Activated CD8-positive, alpha-beta memory T cell treated with anti-CD3 and anti-CD28 coated beads for 4 hours (primary cell): ENCODE results near the gene SC5D.

ENCODE experiments used
- DNase-seq, 2 donors: peaks; one replicate each; pipeline ENCODE4 v3.0.0-alpha.2; 2020; ENCODE audit warnings: low read depth in 2 of 2

Gene SC5D

DNA sequence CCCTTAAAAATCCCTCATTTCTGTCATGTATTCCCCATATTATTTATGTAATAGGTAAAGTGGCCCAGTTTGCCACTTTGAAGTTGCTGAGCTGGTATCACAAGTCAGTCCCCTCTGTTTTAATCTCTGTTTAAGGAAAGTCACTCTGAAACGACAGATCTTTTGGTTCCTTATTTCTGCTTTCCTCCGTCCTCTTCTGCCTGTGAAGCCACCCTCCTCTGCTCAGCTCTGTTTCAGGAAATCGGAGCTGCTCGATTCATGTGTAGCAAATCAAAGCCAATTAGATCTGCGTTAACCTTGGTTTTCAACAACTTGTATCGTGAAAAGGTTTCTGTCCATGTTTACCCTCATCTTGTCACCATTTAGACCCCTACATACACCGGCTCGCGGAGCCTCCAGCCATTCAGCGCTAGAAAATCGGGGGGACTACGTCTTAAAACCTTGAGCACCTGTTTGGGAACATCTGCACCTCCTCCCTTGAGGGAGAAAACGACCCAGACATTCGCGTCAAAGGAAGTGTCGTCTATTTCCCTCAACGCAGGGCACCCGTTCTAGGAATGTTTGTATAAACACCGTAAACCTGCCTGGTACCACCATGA, 576 bp upstream of the SC5D start:
- DNase-seq: no peak

DNA sequence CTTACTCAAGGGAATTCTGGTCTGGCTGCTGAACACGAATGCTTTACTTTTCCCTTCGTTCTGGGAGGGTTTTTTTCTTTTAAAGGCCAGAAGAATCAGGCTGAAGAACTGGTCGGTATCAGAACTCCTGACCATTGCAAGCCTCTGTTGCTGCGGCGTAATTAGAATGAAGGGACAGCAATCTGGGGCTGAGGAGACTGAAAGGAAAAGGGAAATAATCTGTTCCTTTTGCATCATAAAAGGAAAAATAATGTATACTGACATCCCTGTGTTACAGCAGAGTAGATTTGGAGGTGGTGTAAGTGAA, 670 bp downstream of the SC5D start:
- no peak for DNase-seq

DNA sequence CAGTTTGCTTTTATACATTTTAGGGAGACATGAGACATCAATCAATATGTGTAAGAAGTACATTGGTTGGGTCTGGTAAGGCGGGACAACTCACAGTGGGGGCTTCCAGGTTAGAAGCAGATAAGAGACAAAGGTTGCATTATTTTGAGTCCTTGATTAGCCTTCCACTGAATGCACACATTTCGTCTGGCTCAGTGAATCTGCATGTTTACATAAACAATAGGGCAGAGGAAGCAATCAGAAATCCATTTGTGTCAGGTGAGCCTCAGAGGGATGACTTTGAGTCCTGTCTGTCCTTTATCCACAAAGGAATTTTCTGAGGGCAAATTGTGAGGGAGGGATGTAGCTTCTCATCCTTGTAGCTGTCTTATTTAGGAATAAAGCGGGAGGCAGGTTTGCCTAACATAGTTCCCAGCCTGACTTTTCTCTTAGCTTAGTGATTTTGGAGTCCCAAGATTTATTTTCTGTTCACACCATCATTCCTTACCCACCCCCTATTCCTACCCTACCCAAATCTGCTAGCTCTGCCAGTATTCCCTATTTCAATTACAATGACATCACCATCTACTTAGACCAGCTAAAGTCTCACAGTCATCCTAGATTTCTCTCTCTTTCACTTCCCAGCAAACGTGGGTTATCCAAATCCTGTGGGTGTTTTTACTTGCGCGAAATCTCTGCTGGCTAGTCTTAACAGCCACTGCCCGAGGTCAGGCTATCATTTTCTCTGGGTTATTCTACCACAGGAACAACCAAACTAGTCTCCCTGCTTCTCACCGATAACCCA, 2.9 kb downstream of the SC5D start:
- DNase-seq: no peak

DNA sequence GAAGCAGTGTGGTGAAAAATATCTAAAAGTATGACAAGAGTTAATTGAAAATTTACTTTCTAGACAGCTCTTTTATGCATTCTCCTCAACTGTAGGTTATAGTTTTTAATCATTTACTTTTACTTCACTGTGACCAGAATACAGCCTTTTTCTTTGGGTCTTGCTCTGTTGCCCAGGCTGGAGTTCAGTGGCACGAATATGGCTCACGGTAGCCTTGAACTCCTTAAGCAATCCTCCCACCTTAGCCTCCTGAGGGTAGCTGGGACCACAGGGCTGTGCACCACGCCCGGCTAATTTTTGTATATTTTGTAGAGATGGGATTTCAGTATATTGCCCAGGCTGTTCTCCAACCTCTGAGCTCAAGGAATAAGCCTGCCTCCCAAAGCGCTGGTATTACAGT, 5.3 kb downstream of the SC5D start:
- DNase-seq: no peak

DNA sequence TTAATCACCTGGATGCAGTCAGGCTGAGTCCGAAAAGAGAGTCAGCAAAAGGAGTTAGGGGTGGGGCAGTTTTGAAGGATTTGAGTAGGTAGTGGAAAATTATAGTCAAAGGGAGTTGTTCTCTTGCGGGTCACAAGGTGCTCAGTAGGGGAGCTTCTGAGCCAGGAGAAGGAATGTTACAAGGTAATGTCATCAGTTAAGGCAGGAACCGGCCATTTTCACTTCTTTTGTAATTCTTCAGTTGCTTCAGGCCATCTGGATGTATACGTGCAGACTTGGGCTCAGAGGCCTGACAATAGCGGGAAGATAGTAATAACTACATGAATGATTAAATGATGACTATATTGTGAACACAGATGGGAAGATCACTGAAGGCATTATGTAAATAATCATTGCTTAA, 6.2 kb downstream of the SC5D start:
- no peak for DNase-seq

DNA sequence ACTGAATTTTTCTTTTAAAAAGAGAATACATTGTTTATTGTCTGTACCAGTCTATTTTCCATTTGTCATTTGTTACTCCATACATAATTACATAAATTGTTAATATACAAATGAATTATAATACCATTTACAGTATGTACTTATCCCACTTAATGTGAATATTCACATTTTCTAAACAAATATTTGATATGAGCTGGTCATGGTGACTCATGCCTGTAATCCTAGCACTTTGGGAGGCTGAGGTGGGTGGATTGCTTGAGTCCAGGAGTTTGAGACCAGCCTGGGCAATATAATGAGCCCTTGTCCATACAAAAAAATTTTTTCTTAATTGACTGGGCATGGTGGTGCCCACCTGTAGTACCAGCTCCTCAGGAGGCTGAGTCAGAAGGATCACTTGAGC, 6.8 kb downstream of the SC5D start:
- DNase-seq: no peak

DNA sequence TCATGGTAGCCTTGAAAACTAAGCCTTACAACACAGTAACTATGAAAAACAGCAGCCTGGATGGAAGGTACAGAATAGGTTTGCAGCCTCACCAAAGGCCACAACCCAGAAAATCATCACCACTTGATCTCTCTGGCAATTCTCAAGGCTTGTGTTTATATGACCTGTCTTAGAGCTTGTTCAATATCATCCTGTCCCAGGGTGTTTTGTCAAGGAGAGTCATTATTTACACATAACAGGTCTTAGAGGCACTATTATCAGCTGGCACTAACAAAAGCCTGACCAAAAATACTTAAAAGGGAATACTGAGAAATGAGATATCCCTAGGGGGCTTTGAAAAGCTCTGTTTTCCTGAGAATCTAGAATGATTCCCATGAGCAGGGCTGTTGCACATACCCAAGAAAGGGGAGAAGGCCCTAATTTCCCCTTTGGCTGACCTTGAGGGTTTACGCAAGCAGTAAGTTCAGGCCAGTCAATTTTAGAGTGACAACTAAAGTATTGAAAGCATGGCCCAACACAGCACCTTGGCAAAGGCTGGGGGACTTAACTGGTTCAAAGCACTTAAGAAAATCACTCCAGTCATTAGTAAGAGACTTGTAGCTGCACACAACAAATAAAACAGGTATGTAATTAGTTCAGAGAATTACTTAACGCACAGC, 7.9 kb downstream of the SC5D start:
- no peak for DNase-seq

DNA sequence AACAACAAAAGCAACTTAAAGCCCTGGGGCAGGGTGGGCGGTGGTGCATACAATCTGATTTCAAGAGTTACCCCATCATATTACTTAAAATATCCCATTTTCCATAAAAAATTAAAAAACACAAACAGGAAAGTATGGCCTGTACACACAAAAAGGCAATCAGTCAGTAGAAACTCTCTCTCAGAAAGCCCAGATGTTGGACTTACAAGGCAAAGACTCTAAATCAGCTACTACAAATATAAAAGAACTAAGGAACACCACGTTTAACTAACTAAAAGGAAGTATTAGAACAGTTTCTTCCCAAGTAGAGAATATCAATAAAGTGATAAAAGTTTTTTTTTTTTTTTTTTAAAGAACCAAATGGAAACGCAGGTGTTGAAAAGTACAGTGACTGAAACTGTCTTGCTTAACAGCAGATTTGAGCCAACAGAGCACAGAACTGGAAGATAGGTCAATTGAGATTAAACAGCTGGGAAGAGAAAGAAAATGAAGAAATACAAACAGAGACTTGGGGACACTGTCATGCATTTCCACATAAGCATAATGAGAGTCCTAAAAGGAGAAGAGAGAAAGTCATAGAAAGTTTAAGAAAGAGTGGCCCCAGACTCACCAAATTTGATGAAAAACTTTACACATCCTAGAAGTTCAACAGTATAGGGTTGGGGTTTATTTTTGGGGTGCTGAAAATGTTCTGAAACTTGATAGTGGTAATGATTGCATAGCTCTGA, 8.6 kb downstream of the SC5D start:
- no peak for DNase-seq

- DNase-seq: no peak
These were observed 12.2 kb downstream of the SC5D start for GRCh38 chr11:121304759-121305158.

DNA sequence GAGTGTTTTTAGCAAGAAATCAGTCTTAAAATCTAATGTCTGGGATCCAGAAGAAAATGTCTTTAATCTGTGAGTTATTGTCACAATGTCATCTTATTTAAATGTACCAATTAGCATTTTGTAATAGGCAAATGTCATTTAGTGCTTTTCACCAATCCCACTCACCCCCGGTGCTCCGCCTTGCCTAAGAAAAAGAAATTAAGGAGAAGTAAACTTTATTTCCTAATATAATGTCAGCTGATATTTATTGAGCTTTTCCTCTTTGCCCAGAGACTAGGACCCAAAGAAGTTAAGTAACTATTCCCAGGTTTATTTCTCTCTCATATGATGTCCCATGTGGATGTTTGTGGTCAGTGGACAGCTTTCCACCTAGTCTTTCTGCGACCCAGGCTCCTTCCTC, 16.2 kb downstream of the SC5D start:
- no peak for DNase-seq

DNA sequence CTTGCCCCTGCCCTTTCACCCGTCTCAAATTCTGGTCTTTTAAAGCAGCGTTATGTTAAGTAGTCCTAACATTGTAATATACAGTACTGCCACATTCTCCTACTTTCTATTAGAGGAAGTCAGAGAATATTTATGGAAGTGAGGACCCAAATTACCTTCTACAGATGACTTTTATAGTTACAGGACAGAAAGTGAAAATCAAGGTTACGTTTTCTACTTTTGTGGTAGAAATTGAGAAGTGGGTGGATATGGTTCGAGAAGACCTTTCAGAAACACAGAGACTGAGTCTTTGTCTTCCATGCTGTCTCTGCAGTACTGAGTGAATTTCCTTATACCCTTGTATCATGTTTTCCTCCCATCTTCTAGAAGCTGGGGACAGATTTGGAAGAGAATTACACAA, 17.1 kb downstream of the SC5D start:
- no peak for DNase-seq

- no peak for DNase-seq
These were observed 18.3 kb downstream of the SC5D start for GRCh38 chr11:121310908-121311307.

DNA sequence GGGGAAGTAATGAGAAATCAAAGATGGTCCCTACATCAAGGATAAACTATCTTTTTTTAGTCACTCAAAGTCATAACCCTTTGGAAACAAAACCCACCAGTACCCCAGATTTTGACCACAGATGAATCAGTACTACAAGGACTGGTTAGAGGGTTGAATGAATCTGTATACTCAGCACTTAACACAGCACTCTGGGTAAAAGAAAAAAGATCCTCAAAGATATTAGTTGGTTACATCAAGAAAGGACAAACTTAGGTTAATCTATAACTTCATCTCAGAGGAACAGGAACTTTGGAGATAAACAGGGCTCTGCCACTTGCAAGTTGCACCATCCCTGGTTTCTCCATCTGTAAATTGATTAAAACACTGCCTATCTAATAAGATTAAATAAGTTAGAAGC, 18.8 kb downstream of the SC5D start:
- DNase-seq: no peak

DNA sequence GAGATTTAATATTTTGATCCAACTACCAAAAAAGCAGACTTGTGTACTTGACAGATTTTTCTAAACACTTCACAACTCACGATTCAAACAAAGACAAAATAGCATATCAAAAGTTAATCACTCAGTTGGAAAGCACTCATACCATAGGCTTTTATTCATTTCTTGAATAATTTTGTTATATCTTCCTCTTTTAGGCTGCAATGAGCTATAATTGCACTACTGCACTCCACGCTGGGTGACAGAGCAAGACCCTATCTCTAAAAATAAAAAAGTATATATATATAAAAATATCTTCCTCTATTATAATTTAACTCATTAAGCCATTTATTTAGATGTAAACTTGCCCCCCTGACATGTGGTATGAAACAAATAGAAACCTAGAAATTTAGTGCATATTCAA, 19.9 kb downstream of the SC5D start:
- DNase-seq: no peak

DNA sequence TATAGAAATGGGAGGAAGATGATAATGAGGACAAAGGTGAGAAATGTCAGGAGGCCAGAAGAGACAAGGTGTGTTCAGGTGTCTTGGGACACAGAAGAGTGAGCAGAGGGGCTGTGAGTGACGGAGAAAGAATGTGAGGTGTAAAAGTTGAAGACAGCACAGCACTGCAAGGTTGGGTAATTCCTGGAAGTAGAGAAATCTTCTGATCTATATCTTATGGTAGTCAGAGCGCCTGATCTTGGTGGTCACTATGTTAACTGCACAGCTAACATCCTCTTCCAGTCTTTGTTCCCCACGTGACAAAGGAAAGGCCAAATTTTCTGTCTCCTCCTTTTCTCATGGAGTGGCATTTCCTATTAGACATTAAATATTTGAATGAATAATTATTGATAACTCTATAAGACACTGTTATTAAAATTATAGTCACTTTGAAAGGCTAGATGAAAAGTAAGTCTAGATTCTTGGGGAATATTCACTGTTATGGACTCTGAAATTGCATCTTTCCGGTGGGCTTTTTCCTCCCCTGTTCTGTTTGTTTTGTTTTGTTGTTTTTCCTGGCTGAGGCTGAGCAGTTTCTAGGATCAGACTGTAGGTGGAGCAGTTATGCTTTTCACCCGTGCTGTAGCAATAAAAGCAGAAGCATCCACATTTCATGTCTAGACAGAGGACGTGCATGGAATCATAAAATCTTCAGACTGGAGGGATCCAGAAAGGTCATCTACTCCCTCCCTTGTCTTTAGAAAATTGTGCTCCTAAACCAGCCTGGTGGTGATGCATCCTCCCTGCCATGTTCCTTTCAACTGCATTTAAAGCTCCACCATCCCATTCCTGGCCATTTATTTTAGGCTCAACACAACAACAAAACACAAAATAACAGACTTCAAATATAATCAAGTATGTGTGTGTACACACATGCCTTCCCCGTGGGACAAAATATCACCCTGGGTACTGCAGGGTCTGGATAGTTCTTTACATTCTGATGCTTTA, 26.6 kb downstream of the SC5D start:
- DNase-seq: no peak

DNA sequence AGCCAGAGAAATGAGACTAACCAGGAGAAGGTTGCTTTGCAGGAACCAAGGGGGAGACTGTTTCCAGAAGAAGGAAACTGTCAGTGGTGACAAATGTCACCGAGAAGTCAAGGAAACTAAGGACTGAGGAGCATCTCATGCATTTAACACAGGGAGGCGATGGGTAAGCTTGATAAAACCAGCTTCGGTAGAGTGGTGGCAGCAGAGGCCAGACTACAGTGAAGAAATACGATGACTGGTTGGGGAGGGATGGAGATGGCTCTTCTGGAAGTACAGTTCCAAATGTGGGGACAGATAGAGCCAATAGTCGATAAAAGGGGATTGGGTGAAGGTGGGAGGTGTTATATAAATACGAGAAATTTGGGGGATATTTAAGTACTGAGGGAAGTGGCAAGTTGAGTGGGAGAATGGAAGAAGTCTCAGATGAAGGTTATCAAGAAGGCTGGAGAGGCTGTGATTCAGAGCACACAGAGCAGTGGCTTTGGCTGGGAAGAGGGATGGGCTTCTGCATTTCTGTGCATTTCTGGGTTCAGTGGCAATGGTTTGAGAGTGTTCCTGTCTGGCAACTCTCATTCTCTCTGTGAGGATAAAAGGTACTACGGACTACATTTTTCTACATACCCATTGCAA, 29.2 kb downstream of the SC5D start:
- DNase-seq: no peak

- DNase-seq: no peak
These were observed 30.6 kb downstream of the SC5D start for GRCh38 chr11:121323046-121323607.

- no peak for DNase-seq
These were observed 33.7 kb downstream of the SC5D start for GRCh38 chr11:121326230-121326629.

DNA sequence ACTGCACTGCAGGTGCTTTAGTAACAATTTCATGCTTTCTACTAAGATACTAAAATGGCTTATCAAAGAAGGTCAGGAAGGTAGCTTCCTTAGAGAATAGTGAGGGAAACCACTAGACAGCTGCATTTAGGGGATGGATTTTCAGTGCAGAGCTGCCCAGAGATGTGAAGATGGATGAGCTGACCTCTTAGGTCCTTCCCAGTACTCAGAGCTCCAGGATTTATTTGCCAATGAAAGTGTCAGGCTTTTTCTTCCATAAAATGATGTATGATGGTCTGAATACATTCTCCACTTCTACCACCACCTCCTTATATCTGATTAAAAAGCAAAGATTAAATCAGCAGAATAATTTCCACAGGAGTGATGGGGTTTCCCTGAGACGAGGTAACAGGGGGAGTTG, 35.0 kb downstream of the SC5D start:
- no peak for DNase-seq

- peak in 1 of 2 donors; percentile 5 for DNase-seq
These were observed 35.8 kb downstream of the SC5D start for GRCh38 chr11:121328176-121328966.
